Measurements from ENCODE around the gene USP3.

Gene USP3

GRCh38 chr15:63538876-63539275 lies 34.5 kb downstream of the USP3 start:
- Histone ChIP-seq H3K36me3 (ENCODE audit: control insufficient read depth, insufficient read depth, low read length) (peaks cover 2% of the 10 kb centered on the region; the same call in 1 of the 2 replicates), H3K27me3 (replicated peaks; ENCODE audit: control insufficient read depth, insufficient read depth, low read length) (no peaks in the 10 kb centered on the region), H3K4me3 (replicated peaks; ENCODE audit: low read depth, low read length) (no peak overlapping the region)
- TF ChIP-seq, protein P1, sequence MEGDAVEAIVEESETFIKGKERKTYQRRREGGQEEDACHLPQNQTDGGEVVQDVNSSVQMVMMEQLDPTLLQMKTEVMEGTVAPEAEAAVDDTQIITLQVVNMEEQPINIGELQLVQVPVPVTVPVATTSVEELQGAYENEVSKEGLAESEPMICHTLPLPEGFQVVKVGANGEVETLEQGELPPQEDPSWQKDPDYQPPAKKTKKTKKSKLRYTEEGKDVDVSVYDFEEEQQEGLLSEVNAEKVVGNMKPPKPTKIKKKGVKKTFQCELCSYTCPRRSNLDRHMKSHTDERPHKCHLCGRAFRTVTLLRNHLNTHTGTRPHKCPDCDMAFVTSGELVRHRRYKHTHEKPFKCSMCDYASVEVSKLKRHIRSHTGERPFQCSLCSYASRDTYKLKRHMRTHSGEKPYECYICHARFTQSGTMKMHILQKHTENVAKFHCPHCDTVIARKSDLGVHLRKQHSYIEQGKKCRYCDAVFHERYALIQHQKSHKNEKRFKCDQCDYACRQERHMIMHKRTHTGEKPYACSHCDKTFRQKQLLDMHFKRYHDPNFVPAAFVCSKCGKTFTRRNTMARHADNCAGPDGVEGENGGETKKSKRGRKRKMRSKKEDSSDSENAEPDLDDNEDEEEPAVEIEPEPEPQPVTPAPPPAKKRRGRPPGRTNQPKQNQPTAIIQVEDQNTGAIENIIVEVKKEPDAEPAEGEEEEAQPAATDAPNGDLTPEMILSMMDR (IDR thresholded peaks at IDR 0.05; ENCODE audit: insufficient read depth, low read length, poor library complexity, severe bottlenecking): no peak
- no peak for DNase-seq (ENCODE audit: extremely low read depth, insufficient read length)

DNA sequence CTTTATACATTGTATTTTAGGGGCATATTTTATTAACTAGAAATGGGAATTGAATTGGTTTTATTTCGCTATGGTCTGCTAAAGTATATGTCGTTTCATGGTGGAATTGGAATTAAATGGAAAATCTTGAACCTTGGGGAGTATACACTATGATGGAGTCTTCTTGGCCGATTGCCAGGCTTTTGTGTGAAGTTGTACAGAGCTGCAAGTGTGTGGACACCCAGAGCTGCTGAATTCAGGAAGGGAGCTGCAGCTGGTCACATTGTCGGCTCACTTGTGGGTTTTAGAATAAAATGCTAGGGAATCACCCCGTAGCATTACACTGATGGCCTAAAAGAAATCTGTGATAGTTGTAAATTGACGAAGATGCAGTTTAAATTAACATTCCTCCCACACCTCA lies 35.1 kb downstream of the USP3 start:
- TF ChIP-seq, protein P1 (IDR thresholded peaks at IDR 0.05; ENCODE audit: insufficient read depth, low read length, poor library complexity, severe bottlenecking): no peak
- no peak overlapping the region for H3K4me3 ChIP-seq (replicated peaks; ENCODE audit: low read depth, low read length)

DNA sequence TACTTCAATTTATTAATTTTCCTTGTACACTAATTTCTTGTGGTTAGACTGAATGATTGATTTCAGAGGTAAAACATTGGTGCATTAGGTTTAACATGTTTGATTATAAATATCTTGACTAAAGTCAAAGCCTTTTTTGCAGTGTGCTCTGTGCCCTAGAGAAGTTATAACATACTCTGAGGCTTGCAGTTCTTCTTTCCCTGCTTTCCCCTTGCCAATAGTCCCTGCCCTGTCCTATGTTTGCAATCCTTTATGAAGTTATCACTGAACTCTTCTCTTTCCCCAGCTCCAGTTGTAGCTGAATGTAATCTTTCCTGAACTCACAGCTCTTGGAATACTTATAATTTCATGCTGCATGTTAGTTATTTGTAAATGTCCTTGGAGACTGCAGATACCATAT lies 35.6 kb downstream of the USP3 start:
- DNase-seq (ENCODE audit: extremely low read depth, insufficient read length): no peak
- peaks cover 2% of the 10 kb centered on the region; the same call in 1 of the 2 replicates for H3K36me3 ChIP-seq (ENCODE audit: control insufficient read depth, insufficient read depth, low read length)
- no peaks in the 10 kb centered on the region for H3K27me3 ChIP-seq (replicated peaks; ENCODE audit: control insufficient read depth, insufficient read depth, low read length)
- H3K4me3 ChIP-seq (replicated peaks; ENCODE audit: low read depth, low read length): no peak overlapping the region
- TF ChIP-seq, protein P1 (IDR thresholded peaks at IDR 0.05; ENCODE audit: insufficient read depth, low read length, poor library complexity, severe bottlenecking): no peak

More for the DNA sequence above, 35.1 kb downstream of the USP3 start:
- no peaks in the 10 kb centered on the region for H3K27me3 ChIP-seq (replicated peaks; ENCODE audit: control insufficient read depth, insufficient read depth, low read length)
- peaks cover 2% of the 10 kb centered on the region; the same call in 1 of the 2 replicates for H3K36me3 ChIP-seq (ENCODE audit: control insufficient read depth, insufficient read depth, low read length)
- no peak for DNase-seq (ENCODE audit: extremely low read depth, insufficient read length)

- Histone ChIP-seq H3K36me3 (ENCODE audit: control insufficient read depth, insufficient read depth, low read length) (peaks cover 2% of the 10 kb centered on the region; the same call in 1 of the 2 replicates), H3K27me3 (replicated peaks; ENCODE audit: control insufficient read depth, insufficient read depth, low read length) (no peaks in the 10 kb centered on the region), H3K4me3 (replicated peaks; ENCODE audit: low read depth, low read length) (no peak overlapping the region)
- TF ChIP-seq, protein P1 (IDR thresholded peaks at IDR 0.05; ENCODE audit: insufficient read depth, low read length, poor library complexity, severe bottlenecking): no peak
- no peak for DNase-seq (ENCODE audit: extremely low read depth, insufficient read length)
Measured at GRCh38 chr15:63540449-63540848, 36.1 kb downstream of the USP3 start.

DNA sequence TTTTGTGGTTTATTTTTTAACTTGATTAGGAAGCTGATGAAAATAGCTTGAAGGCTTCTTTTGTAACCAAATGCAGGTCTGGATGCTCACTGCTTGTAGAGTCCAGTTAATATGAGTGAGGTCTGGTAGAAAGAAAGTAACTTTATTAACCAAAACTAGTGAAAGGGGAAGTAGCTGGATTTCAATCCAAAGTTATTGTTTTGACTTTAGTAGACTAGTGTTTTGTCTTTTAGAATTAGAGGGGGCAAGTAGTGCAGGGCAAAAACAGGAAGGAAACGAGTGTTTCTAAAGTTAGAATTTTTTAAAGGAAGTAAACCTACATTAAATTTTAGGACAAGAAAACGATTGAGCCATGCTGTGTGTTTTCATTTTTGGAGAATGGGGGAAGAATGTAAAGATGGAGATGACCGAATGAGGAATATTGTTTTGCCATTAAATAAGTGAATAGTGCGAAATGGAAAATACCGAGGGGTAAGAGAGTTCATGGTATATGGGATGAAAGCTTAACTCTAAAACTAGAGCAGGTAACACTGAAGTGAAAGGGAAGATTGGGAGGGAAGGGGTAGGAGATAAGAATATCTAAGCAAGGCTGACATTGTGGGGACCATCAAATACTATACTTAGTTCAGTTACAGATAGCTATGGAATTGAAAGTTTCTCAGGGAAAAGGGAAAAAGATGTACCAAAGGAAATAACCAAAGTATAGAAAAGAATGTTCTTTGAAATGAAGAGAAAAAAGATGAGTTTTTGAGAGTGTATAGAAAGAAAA lies 40.0 kb downstream of the USP3 start:
- Histone ChIP-seq H3K36me3 (ENCODE audit: control insufficient read depth, insufficient read depth, low read length) (peaks cover 2% of the 10 kb centered on the region; the same call in 1 of the 2 replicates), H3K27me3 (replicated peaks; ENCODE audit: control insufficient read depth, insufficient read depth, low read length) (no peaks in the 10 kb centered on the region), H3K4me3 (replicated peaks; ENCODE audit: low read depth, low read length) (no peak overlapping the region; the same call in 1 of the 2 replicates)
- DNase-seq (ENCODE audit: extremely low read depth, insufficient read length): peak; percentile 36
- TF ChIP-seq, protein P1 (IDR thresholded peaks at IDR 0.05; ENCODE audit: insufficient read depth, low read length, poor library complexity, severe bottlenecking): no peak

All from GM06990 (cell line).